Endometrial microvascular endothelial cells (primary cell): ENCODE data around the gene ZNF541. TPM values are rescaled to one million over a fixed set of nuclear protein-coding genes. Genes with fewer than 3 reads are reported as not detected.

Experiments used
- total RNA-seq: library from RNA; depleted of rRNA; stranded (reverse); fragments of >200 nt; gene quantifications from one replicate; pipeline ENCODE4 v1.2.3, GENCODE V29; 2015; ENCODE audit errors: inconsistent ontology term

Gene ZNF541
- total RNA-seq, 1 donor from 2014 or later: not detected

Other genes starting within 250 kb of the ZNF541 start
- gene C5AR2, start 241.0 kb downstream of the ZNF541 start, total RNA-seq: not detected
- 20.0 TPM for gene DHX34, start 223.8 kb downstream of the ZNF541 start, total RNA-seq
- gene MEIS3, start 153.6 kb downstream of the ZNF541 start, total RNA-seq: not detected
- not detected for gene SLC8A2, start 101.3 kb downstream of the ZNF541 start, total RNA-seq
- 5.0 TPM for gene KPTN, start 88.9 kb downstream of the ZNF541 start, total RNA-seq
- gene NAPA, start 58.1 kb downstream of the ZNF541 start, total RNA-seq: 138 TPM
- gene BICRA, start 36.0 kb upstream of the ZNF541 start, total RNA-seq: 2.6 TPM
- gene EHD2, start 140.3 kb upstream of the ZNF541 start, total RNA-seq: 205 TPM
- 149 TPM for gene NOP53, start 172.4 kb upstream of the ZNF541 start, total RNA-seq
- gene SELENOW, start 205.6 kb upstream of the ZNF541 start, total RNA-seq: 718 TPM
- gene TPRX1, start 231.4 kb upstream of the ZNF541 start, total RNA-seq: not detected
- gene CRX, start 248.8 kb upstream of the ZNF541 start, total RNA-seq: not detected